Panc1 (cell line): Measurements from ENCODE around the gene CAPN10. TPM values are rescaled to one million over a fixed set of nuclear protein-coding genes. Genes with fewer than 3 reads are reported as not detected.

ENCODE experiments used
- ATAC-seq: fragments of 200-7000 bp; cut with Tn5 transposase; 2 replicates; pipeline ENCODE4 v1.9.1; 2020; ENCODE audit warnings: mild to moderate bottlenecking, moderate library complexity
- BruUV-seq: library from RNA; stranded (reverse); fragments of 400-500 nt; replicated peaks from 2 replicates; lab custom pipeline; 2021; lab: Mats Ljungman, UMichigan
- CTCF ChIA-PET: fragments of 300-600 bp; sonication (Branson Sonifier 250); formaldehyde crosslinking; loops from one replicate; lab custom pipeline; 2022; ENCODE audit warnings: antibody characterized with exemption; lab: Charles Lee
- POLR2A ChIA-PET: fragments of 300-600 bp; sonication (Branson Sonifier 250); formaldehyde crosslinking; loops from one replicate; lab custom pipeline; 2022; ENCODE audit warnings: antibody characterized with exemption; lab: Charles Lee
- DNase-seq: peaks from one replicate; pipeline ENCODE4 v3.0.0-alpha.2; 2010; ENCODE audit warnings: low read depth, low spot score
- H3K27ac ChIP-seq: 2 replicates; pipeline ENCODE4 v1.5.1; 2011; ENCODE audit warnings: mild to moderate bottlenecking, low read length, inconsistent platforms
- H3K27me3 ChIP-seq: fragments of 200-500 bp; sonication (Bioruptor generic); 2 replicates; pipeline ENCODE4 v1.6.0; 2014; ENCODE audit warnings: low read length, inconsistent platforms; ENCODE audit not compliant: control insufficient read depth, insufficient read depth
- H3K36me3 ChIP-seq: fragments of 200-500 bp; sonication (Bioruptor generic); 2 replicates; pipeline ENCODE4 v1.5.1; 2014; ENCODE audit warnings: inconsistent platforms, mild to moderate bottlenecking, low read length, moderate library complexity; ENCODE audit not compliant: control insufficient read depth, insufficient read depth
- H3K4me1 ChIP-seq: 2 replicates; pipeline ENCODE4 v1.5.1; 2011; ENCODE audit warnings: inconsistent platforms, mild to moderate bottlenecking, low read length, moderate library complexity; ENCODE audit not compliant: control insufficient read depth, insufficient read depth
- H3K4me3 ChIP-seq, 2 experiments: 2 replicates each; pipeline ENCODE4 v1.5.1; 2011 to 2012; ENCODE audit warnings: low read depth in 2 of 2, low read length in 2 of 2, mild to moderate bottlenecking in 2 of 2, inconsistent platforms in 1 of 2, moderate library complexity in 1 of 2
- H3K9me3 ChIP-seq: fragments of 200-500 bp; sonication (Bioruptor generic); 2 replicates; pipeline ENCODE4 v1.5.1; 2014; ENCODE audit warnings: low read depth, mild to moderate bottlenecking, inconsistent platforms, low read length, moderate library complexity; ENCODE audit not compliant: control insufficient read depth, insufficient read depth
- CTCF ChIP-seq: fragments of 450-650 bp; IDR thresholded peaks from 2 replicates; pipeline ENCODE4 v1.5.1; 2017; ENCODE audit warnings: mild to moderate bottlenecking
- POLR2AphosphoS5 ChIP-seq: IDR thresholded peaks from 2 replicates; pipeline ENCODE4 v1.6.1; 2012; ENCODE audit warnings: mild to moderate bottlenecking, low read depth, low read length, moderate library complexity
- REST ChIP-seq, 2 experiments: IDR thresholded peaks; 2 replicates each; pipeline ENCODE4 v1.6.1; 2011 to 2012; ENCODE audit warnings: low read depth in 2 of 2, control low read depth in 1 of 2, low read length in 1 of 2, mild to moderate bottlenecking in 1 of 2, moderate library complexity in 1 of 2; ENCODE audit not compliant: insufficient read depth in 1 of 2
- SIN3A ChIP-seq: IDR thresholded peaks from 2 replicates; pipeline ENCODE4 v1.6.1; 2012; ENCODE audit warnings: low read depth, mild to moderate bottlenecking, low read length, moderate library complexity, borderline replicate concordance; ENCODE audit not compliant: insufficient read depth
- TCF7L2 ChIP-seq: IDR thresholded peaks from 2 replicates; pipeline ENCODE4 v1.6.1; 2011; ENCODE audit warnings: mild to moderate bottlenecking, low read depth, low read length, inconsistent platforms
- in situ Hi-C: cut with HindIII; loops from 2 replicates; pipeline ENCODE4 v1.10.0; 2016; ENCODE audit warnings: low sequenced_read_pairs, low pct_unique_long_range_greater_than_20kb
- intact Hi-C: fragments of 100-400 bp; cut with micrococcal nuclease; formaldehyde crosslinking; loops from one replicate; pipeline ENCODE4 v1.10.0; 2022; ENCODE audit not compliant: unreplicated experiment
- total RNA-seq: library from RNA; stranded (reverse); gene quantifications from one replicate; pipeline ENCODE4 v1.2.1, GENCODE V29; 2021; ENCODE audit not compliant: unreplicated experiment

The CAPN10 gene
- total RNA-seq, 1 experiment from 2014 or later = 38.6 TPM

GRCh38 chr2:240586919-240587800 lies 626 bp downstream of the CAPN10 start:
- Histone ChIP-seq H3K27me3 (no peaks in the 10 kb centered on the region), H3K4me1 (peaks cover 30% of the 10 kb centered on the region), H3K9me3 (no peaks in the 10 kb centered on the region; the same call in 1 of the 2 replicates), H3K4me3 (peak overlapping the region; percentile 98 to 100), H3K27ac (peak overlapping the region; percentile 84), H3K36me3 (peaks cover 5% of the 10 kb centered on the region; the same call in 1 of the 2 replicates)
- in situ Hi-C loops (no loop called here), intact Hi-C loops (no loop called here)
- ChIA-PET POLR2A (interaction anchor here (0.6 kb wide), 2 partner anchors 29 to 522 kb away, joined by 4 to 9 read pairs; partner anchors contain the start of gene ANKMY1), CTCF (interaction anchor here (0.6 to 0.9 kb wide), 2 partner anchors 22 to 728 kb away, joined by 4 to 9 read pairs; partner anchors contain the start of genes HDLBP and SEPTIN2)
- BruUV-seq = no TSS peak
- TF ChIP-seq SIN3A = peak; percentile 25; the same call in 1 of the 2 replicates
- TF ChIP-seq CTCF = no peak
- no peak for TF ChIP-seq POLR2AphosphoS5
- no peak for TF ChIP-seq TCF7L2
- TF ChIP-seq REST (IDR thresholded peaks at IDR 0.05; ENCODE audit: insufficient read depth in 1 of 2, low read depth in 2 of 2, low read length in 1 of 2) = no peak
- ATAC-seq (peak; percentile 44), DNase-seq (no peak)

- Histone ChIP-seq H3K27ac (no peak overlapping the region), H3K4me1 (peaks cover 27% of the 10 kb centered on the region), H3K27me3 (no peaks in the 10 kb centered on the region), H3K36me3 (peaks cover 5% of the 10 kb centered on the region; the same call in 1 of the 2 replicates), H3K4me3 (peak overlapping the region; percentile 98 to 100), H3K9me3 (no peaks in the 10 kb centered on the region)
- ATAC-seq = no peak
- TF ChIP-seq CTCF (no peak), TCF7L2 (no peak), POLR2AphosphoS5 (no peak), SIN3A (no peak), REST (IDR thresholded peaks at IDR 0.05; ENCODE audit: insufficient read depth in 1 of 2, low read depth in 2 of 2, low read length in 1 of 2) (no peak)
- ChIA-PET POLR2A (interaction anchor here (0.6 to 0.7 kb wide), 2 partner anchors 132 to 521 kb away, joined by 3 to 9 read pairs; no protein-coding TSS in a partner anchor), CTCF (no interaction called here)
- in situ Hi-C loops = no loop called here
- intact Hi-C loops = no loop called here
- no peak for DNase-seq
- TSS peak; percentile 87 for BruUV-seq
These were observed 1.6 kb downstream of the CAPN10 start for GRCh38 chr2:240588006-240588655.
